GM23338 (cell line): ENCODE measurements around the gene LIN54. TPM values are rescaled to one million over a fixed set of nuclear protein-coding genes. Genes with fewer than 3 reads are reported as not detected.

Experiments
- ATAC-seq: fragments of 200-7000 bp; cut with Tn5 transposase; 3 replicates; pipeline ENCODE4 v1.9.1; 2020
- DNase-seq: peaks from one replicate; pipeline ENCODE4 v3.0.0-alpha.2; 2015; ENCODE audit warnings: low spot score
- H2AFZ ChIP-seq: fragments of 200-600 bp; sonication (generic); 2 replicates; pipeline ENCODE4 v1.8.0; 2016; ENCODE audit warnings: antibody characterized with exemption, mild to moderate bottlenecking, moderate library complexity
- H3F3A ChIP-seq: fragments of 200-600 bp; sonication (generic); replicated peaks from 2 replicates; pipeline ENCODE4 v1.8.0; 2017; ENCODE audit warnings: antibody characterized with exemption, mixed run types, low read depth
- H3K27ac ChIP-seq: fragments of 200-600 bp; sonication (generic); 2 replicates; pipeline ENCODE4 v1.6.1; 2016; ENCODE audit warnings: low read depth
- H3K27me3 ChIP-seq: fragments of 200-600 bp; sonication (generic); 2 replicates; pipeline ENCODE4 v1.8.0; 2016; ENCODE audit warnings: mild to moderate bottlenecking, mixed run types, moderate library complexity; ENCODE audit not compliant: insufficient read depth
- H3K36me3 ChIP-seq: fragments of 200-600 bp; sonication (generic); 2 replicates; pipeline ENCODE4 v1.8.0; 2016; ENCODE audit warnings: mild to moderate bottlenecking; ENCODE audit not compliant: insufficient read depth
- H3K4me1 ChIP-seq: fragments of 200-600 bp; sonication (generic); 2 replicates; pipeline ENCODE4 v1.8.0; 2016; ENCODE audit warnings: mild to moderate bottlenecking, moderate library complexity; ENCODE audit not compliant: insufficient read depth
- H3K4me2 ChIP-seq: fragments of 200-600 bp; sonication (generic); 2 replicates; pipeline ENCODE4 v1.7.1; 2017; ENCODE audit warnings: mixed run types
- H3K4me3 ChIP-seq: fragments of 200-600 bp; sonication (generic); 2 replicates; pipeline ENCODE4 v1.6.1; 2016; ENCODE audit warnings: mixed run types
- H3K79me2 ChIP-seq: fragments of 200-600 bp; sonication (generic); replicated peaks from 2 replicates; pipeline ENCODE4 v1.8.0; 2017; ENCODE audit warnings: mild to moderate bottlenecking; ENCODE audit not compliant: insufficient read depth
- H3K9me2 ChIP-seq: fragments of 200-600 bp; sonication (generic); 2 replicates; pipeline ENCODE4 v1.8.0; 2017; ENCODE audit not compliant: insufficient read depth
- H4K20me1 ChIP-seq: fragments of 200-600 bp; sonication (generic); replicated peaks from 2 replicates; pipeline ENCODE4 v1.8.0; 2017; ENCODE audit warnings: mild to moderate bottlenecking; ENCODE audit not compliant: insufficient read depth
- H3K27ac Mint-ChIP-seq: 2 replicates; pipeline ENCODE4 v1.8.0; 2020; ENCODE audit warnings: inconsistent platforms, mild to moderate bottlenecking, moderate library complexity, mixed read lengths
- H3K27me3 Mint-ChIP-seq: 3 replicates; pipeline ENCODE4 v1.8.0; 2022; ENCODE audit warnings: low read depth, mild to moderate bottlenecking, moderate library complexity, mixed read lengths, inconsistent platforms; ENCODE audit not compliant: insufficient read depth, poor library complexity
- H3K36me3 Mint-ChIP-seq: 3 replicates; pipeline ENCODE4 v1.8.0; 2021; ENCODE audit warnings: low read depth, mild to moderate bottlenecking, inconsistent platforms, moderate library complexity, mixed read lengths
- H3K4me1 Mint-ChIP-seq: 3 replicates; pipeline ENCODE4 v1.8.0; 2020; ENCODE audit warnings: mild to moderate bottlenecking, inconsistent platforms, mixed read lengths
- H3K4me3 Mint-ChIP-seq: 3 replicates; pipeline ENCODE4 v1.8.0; 2021; ENCODE audit warnings: moderate library complexity, mild to moderate bottlenecking, inconsistent platforms, mixed read lengths
- H3K9me3 Mint-ChIP-seq: 3 replicates; pipeline ENCODE4 v1.8.0; 2020; ENCODE audit warnings: moderate library complexity, mild to moderate bottlenecking, inconsistent platforms, mixed read lengths
- CTCF ChIP-seq, 2 experiments: fragments of 200-600 bp in 1 of 2; sonication (generic) in 1 of 2; conservative IDR thresholded peaks; 2 replicates each; pipeline versions ENCODE4 v1.5.1 to v1.6.1; 2016 to 2017; ENCODE audit warnings: antibody characterized with exemption in 2 of 2, low read depth in 2 of 2, mild to moderate bottlenecking in 2 of 2, moderate library complexity in 1 of 2
- EZH2 ChIP-seq: fragments of 200-600 bp; sonication (generic); IDR thresholded peaks from one replicate; pipeline ENCODE4 v1.8.0; 2017; ENCODE audit warnings: antibody characterized with exemption, mild to moderate bottlenecking, low read depth; ENCODE audit not compliant: unreplicated experiment
- EZH2phosphoT487 ChIP-seq: fragments of 200-600 bp; sonication (generic); IDR thresholded peaks from one replicate; pipeline ENCODE4 v1.8.1; 2018; ENCODE audit warnings: antibody characterized with exemption; ENCODE audit not compliant: unreplicated experiment
- JUNB ChIP-seq: IDR thresholded peaks from one replicate; pipeline ENCODE4 v1.6.1; 2016; ENCODE audit warnings: antibody characterized with exemption; ENCODE audit not compliant: unreplicated experiment
- POLR2AphosphoS5 ChIP-seq: IDR thresholded peaks from 2 replicates; pipeline ENCODE4 v1.6.1; 2016; ENCODE audit warnings: antibody characterized with exemption, low read depth
- REST ChIP-seq: IDR thresholded peaks from one replicate; pipeline ENCODE4 v1.6.1; 2018; ENCODE audit warnings: antibody characterized with exemption; ENCODE audit not compliant: unreplicated experiment
- ZNF114 ChIP-seq: fragments of 250-450 bp; sonication (Bioruptor Pico); IDR thresholded peaks from 2 replicates; pipeline ENCODE4 v1.5.0; 2020; ENCODE audit warnings: mild to moderate bottlenecking, moderate library complexity
- ZNF331 ChIP-seq: fragments of 250-450 bp; sonication (Bioruptor Pico); IDR thresholded peaks from 2 replicates; pipeline ENCODE4 v1.5.0; 2020; ENCODE audit warnings: low read depth, mild to moderate bottlenecking, moderate library complexity
- ZNF462 ChIP-seq: fragments of 250-450 bp; sonication (Bioruptor Pico); IDR thresholded peaks from 2 replicates; pipeline ENCODE4 v1.5.0; 2020; ENCODE audit warnings: mild to moderate bottlenecking, moderate library complexity
- polyA plus RNA-seq: library from polyadenylated mRNA; unstranded; fragments of >200 nt; fragmentation: Nextera tagmentation; extraction: Ambion mirVana; gene quantifications from 2 replicates; pipeline ENCODE4 v1.2.1, GENCODE V29; 2016
- total RNA-seq: library from RNA; depleted of rRNA; stranded (reverse); fragments of >200 nt; shearing (Covaris generic); gene quantifications from 2 replicates; pipeline ENCODE4 v1.2.3, GENCODE V29; 2014

The LIN54 gene
- total and polyA plus RNA-seq, 2 experiments from 2014 or later: 4.0 to 11.2 TPM

GRCh38 chr4:82930848-82931755 lies 79.5 kb downstream of the LIN54 start:
- H3K79me2 ChIP-seq: no peaks in the 10 kb centered on the region
- Mint-ChIP-seq H3K27me3 (no peaks in the 10 kb centered on the region), H3K36me3 (peaks cover 8% of the 10 kb centered on the region; the same call in 2 of the 3 replicates), H3K27ac (no peak overlapping the region), H3K9me3 (no peaks in the 10 kb centered on the region), H3K4me3 (no peak overlapping the region), H3K4me1 (peaks cover 2% of the 10 kb centered on the region; the same call in 1 of the 3 replicates)
- no peak for DNase-seq
- no peaks in the 10 kb centered on the region for H3F3A ChIP-seq
- ATAC-seq: no peak
- H3K4me1 ChIP-seq: no peaks in the 10 kb centered on the region
- no peak overlapping the region for H3K4me2 ChIP-seq
- no peak overlapping the region for H3K4me3 ChIP-seq
- no peak overlapping the region for H3K27ac ChIP-seq
- no peaks in the 10 kb centered on the region for H3K36me3 ChIP-seq
- TF ChIP-seq JUNB (no peak), CTCF (conservative IDR thresholded peaks at IDR 0.05; ENCODE audit: low read depth in 2 of 2) (no peak), EZH2 (no peak)
- H3K9me2 ChIP-seq: no peaks in the 10 kb centered on the region
- no peak overlapping the region for H2AFZ ChIP-seq
- H4K20me1 ChIP-seq: no peaks in the 10 kb centered on the region
- H3K27me3 ChIP-seq: no peaks in the 10 kb centered on the region

GRCh38 chr4:82921795-82922194 lies 88.8 kb downstream of the LIN54 start:
- Histone ChIP-seq H3K79me2 (no peaks in the 10 kb centered on the region), H3K36me3 (0 out of 2 replicates have a peak, but pooled peaks cover 3% of the 10 kb centered on the region), H3F3A (no peaks in the 10 kb centered on the region), H4K20me1 (no peaks in the 10 kb centered on the region), H3K9me2 (no peaks in the 10 kb centered on the region), H3K4me2 (no peak overlapping the region), H2AFZ (no peak overlapping the region), H3K27ac (no peak overlapping the region), H3K4me3 (no peak overlapping the region), H3K27me3 (no peaks in the 10 kb centered on the region), H3K4me1 (no peaks in the 10 kb centered on the region)
- peaks cover 3% of the 10 kb centered on the region; the same call in 1 of the 3 replicates for H3K36me3 Mint-ChIP-seq
- ATAC-seq (no peak), DNase-seq (no peak)
- peaks cover 5% of the 10 kb centered on the region; the same call in 2 of the 3 replicates for H3K4me1 Mint-ChIP-seq
- H3K4me3 Mint-ChIP-seq: no peak overlapping the region
- peaks cover 4% of the 10 kb centered on the region for H3K27me3 Mint-ChIP-seq
- H3K9me3 Mint-ChIP-seq: no peaks in the 10 kb centered on the region
- peak overlapping the region; percentile 39; the same call in 1 of the 2 replicates for H3K27ac Mint-ChIP-seq
- TF ChIP-seq REST (no peak), POLR2AphosphoS5 (no peak), EZH2phosphoT487 (no peak), ZNF331 (no peak), ZNF462 (CRISPR knock-in tag) (no peak), ZNF114 (CRISPR knock-in tag) (no peak)
